NCI-H2029 treated with DMSO at 0.1 percent for 48 hours (cell line): Measurements from ENCODE around the gene RAB15.

Experiments used
- DNase-seq: peaks from one replicate; lab custom pipeline; 2025; lab: John Stamatoyannopoulos, UW

The RAB15 gene

DNA sequence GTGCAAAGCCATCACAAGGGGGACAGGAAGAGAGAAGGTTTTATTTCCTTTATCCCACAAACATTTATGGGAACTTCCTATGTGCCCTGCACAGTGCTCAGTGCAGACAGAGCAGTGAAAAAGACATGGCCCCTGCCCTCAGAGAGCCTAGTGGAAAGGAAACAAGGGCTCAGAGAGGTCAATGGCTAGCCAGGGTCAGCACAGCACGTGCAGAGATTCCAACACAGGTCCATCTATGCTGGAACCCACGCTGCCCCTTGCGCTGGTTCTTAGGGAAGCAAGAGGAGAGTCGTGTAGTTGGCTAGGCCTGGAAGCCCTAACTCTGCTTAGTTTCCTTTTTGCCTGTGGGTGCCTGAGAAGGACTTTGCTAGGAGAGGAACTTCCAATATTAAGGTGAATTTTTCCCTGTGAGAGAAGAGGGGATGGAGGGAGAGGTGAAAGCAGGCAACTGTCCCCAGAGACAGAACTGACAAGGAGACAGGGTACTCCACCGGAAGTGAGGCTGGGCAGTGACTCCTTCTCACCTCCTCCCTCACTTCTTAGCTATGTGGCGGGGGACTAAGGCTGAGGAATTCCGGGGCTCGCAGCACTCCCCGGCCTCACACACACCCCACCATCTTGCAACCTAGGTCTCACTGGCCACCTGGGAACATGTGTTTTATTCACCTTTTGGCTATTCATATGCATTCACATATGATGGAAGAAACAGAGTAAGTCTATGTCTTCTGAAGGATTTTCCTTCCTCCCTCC is 17.5 kb downstream of the RAB15 start:
- DNase-seq = no peak

DNA sequence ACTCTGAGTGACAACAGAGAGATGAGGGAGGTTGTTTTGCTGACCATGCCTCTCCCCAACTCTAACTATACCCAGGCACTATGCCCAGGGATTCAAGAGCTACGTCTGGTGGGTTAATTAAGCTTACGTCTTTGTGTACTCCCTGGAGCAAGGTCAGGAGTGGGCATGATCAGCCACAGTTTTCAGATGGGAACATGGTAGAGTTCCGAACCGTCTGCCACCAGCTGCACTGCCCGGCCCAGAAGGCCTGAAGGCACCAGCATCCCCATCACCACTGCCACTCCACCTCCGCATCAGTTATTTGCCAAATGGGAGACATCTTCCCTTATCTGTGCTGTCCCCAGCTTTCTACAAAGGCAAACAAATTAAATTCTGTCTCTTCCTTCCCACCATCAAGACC is 18.5 kb downstream of the RAB15 start:
- DNase-seq = no peak

DNA sequence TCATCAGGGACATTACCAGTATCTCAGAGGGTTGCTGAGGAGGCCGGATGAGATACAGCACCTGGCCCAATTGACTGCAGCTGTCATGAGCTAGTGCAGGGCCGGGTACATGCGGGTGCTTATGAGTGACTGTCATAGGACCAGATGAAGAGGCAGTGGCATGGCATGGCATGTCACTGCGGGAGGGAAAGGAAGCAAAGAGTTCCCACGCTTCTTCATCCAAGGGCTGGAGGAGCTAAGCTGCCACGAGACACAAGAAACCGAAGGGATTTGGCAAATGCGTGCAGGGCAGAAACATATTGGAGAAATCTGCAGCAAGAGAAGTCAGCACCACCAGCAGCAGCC is 18.9 kb downstream of the RAB15 start:
- no peak for DNase-seq

DNA sequence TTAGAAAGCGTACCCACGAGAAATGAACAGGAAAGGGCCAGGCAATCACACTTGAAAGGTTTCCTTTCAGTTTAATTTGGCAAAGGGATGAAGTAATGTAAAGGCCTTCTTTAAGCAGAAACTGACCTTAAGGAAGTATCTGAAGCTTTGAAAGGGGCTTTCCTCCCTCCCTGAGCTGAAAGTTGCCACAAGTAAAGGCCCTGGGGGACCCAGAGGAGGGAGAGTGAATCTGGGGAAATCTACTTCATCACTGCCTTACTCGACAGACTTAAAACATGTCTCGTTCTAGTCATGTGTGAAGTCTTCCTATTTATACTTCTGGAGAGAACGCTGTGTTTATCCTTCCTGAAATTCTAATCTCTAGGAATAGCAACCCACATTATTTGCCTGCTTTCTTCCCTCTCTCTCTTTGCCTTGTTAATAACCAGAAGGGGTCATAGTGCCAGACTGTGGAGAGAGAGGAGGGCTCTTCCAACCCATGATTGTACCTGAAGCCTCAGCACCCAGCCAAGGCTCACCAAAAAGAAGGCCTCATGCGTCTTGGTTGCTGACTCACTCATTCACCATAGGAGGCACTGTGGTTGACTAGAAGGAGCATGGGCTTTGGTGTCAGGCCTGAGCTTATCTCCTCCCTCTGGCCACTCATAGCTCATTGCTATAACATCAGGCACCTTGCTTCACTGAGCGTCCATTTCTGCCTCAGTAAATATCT is 19.4 kb downstream of the RAB15 start:
- DNase-seq = no peak

DNA sequence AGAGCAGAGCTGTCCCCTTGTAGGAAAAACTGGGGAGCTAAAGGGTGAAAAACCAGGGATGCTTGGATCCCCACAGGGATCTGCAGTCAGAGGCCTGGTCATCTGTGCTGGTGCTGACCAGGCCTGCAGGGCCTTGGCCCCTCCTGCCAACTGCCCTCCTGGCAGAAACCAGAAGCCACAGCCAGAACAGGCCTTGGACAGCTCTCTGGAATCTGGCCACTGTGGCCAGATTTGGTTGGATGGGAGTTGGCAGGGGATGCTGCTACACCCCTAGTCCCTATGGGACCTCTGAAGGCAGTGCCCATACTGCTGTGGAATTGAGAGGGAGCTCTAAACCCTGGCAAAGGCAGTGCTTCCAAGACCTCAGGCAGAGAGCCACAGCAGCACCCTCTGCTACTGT is 20.4 kb downstream of the RAB15 start:
- DNase-seq = no peak

DNA sequence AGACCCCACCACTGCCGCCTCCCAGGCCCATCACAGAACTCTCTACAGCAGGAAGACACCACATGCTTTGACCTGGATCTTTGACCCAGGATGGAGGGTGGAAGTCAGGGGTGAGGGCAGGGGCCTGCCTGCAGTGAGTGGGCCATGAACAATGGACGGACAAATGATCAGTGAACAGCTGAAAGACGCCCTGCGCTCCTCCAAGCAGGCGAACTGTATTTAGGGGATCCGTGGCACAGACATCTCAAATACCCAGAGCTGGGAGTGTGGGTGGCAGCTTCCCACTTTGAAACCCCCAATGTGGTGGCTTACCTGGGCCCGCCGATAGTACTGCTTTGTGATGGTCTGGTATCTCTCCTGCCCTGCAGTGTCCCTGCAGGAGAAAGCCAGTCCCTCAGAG is 20.8 kb downstream of the RAB15 start:
- DNase-seq = no peak

DNA sequence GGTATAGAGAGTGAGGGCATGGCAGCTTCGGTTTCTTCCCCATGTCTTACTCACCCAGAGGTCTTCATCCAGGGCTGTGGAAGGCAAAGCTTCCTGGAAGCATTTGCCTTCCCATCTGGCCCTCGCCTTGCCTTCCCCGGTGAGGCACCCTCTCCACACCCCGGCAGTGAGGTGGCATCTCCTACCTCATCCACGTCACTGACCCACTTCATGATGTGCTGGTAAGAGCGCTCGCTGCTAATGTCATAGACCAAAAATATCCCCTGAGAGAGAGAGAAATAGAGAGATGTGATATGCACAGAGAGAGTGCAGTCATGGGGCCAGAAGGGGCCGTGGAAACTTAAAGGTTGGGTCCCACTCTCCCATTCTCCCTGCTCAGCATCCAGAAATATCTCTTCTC is 21.2 kb downstream of the RAB15 start:
- no peak for DNase-seq

DNA sequence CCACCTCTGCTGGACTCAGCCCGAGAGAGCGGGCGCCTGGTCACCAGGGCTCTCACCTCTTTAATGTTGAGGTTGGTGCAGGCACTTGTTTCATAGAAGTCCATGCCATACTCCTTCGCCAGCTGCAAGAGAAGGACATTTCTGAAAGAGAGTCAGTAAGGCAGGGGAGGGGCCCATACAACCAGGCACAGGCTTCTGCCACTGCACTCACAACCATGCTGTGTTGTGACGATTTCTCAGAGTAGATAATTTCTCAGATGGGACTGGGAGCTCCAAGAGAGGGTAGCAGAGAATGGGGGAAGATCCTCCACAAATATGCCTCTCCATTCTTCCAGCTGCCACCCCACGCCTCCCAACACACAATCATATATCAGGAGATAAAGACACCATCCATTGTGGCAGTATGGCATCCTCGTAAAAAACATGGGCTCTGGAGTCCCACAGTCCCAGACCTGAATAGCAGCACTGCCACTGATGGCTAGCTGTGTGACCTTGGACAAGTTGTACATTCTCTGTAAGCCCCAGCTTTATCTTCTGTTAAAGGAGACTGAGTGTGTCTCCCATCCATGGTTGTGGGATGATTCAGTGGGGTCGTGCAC is 23.4 kb downstream of the RAB15 start:
- DNase-seq = no peak

DNA sequence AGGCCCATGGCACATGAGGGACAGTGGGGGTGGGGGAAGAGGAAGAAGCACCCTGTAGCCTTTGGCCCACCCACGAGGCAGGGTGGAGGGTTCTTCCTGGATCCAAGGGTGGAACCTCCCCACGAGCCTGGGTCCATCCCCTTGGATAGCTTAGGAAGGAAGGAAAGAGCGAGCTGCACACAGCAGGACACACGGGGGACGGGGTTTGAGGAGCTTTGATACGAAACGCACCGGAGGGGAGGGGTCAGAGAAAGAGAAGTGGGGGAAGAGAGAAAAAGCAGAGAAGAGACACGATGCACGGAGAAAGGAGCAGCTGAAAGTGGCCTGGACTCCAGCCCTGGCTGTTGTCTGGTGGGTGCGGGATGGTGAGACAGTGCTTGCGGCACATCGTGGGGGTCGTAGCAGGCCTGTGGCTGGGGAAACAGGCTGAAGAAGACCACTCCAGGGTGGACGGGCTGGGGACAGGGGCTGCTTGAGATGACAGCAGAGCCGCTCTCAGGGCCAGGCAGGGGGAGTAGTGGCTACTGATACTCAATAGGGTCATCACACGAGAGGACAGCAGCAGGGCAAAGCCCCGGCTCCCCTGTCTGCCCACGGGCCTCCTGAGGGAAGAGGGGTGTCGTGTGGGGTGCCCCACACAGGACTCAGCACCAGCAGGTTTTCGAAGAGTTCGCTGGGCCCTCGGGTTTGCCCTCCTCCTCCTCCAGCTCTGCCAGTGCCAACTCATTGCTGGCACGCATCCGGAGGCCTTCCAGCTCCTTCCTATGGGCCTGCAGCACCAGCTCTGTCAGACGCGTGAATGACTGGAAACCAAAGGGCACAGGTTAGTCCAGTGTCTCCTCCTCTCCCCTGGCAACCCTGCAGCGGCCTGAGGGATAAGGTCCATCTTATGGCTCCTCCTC is 24.2 kb downstream of the RAB15 start:
- DNase-seq = no peak

DNA sequence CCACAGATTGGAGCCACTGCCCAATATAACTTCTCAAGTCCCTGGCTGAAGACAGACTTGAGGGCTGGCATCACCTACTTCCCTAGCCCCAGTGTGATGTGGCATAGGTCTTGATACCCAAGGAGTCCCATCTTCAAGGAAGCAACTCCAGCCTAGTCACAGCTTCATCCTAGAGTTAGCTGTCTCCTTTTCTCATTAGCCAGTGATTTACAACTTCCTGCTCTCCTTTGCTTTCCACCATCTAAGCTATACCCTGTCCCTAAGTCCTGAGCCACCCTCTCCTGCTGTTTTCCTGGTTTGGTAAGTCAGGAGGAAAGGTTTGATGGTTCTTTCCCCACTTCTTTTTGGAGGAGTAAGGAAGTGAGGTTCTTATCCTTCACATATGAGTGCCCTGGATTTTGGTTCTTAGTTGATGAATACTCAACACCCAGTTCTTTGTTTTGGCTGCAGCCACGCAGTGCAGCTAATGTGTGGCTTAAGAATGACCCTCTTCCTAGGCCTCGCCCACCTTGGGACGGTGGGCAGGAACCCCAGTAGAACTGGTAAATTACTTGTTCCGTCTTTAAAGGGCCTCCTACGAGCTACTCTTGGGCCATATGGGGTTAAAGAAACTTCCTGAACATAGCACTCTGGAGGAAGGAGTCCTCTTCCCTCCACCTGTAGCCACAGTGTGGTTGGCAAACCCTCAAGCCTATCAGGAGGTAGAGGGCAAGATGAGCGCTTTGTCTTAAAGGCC is 25.7 kb downstream of the RAB15 start:
- DNase-seq = no peak

DNA sequence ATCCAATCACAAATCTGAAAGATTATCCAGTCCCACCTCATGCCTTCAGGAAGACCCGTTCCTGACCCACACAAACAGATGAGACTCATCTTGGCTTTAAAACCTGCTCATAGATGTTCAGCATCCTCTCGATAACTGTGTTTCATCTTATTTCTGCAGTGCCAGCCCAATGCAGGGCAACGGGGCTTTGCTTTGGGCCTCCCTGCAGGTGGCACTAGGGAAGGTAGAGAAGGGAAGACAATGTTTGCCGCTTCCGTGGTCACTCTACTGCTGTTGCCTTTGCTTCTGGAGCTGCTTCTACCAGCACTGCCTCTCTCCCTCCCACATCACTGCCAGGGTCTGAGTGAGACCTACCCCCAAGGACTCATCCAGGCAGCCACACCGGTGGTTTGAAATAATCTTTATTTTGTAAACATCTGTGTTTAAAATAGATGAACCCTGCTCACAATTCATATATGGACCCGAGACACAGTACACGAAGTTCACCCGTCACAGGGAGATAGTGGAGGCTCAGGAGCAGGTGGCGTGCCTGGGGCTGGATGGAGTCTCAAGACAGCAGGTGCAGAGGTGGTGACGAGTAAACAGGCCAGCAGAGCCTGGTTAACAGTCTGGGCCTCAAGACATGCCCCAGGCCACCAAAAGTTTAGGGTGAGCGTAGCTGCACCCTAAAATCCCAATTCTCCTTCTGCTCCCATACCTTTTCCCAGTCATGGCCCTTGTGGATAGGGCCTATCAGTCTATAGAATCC is 26.5 kb downstream of the RAB15 start:
- DNase-seq = no peak

DNA sequence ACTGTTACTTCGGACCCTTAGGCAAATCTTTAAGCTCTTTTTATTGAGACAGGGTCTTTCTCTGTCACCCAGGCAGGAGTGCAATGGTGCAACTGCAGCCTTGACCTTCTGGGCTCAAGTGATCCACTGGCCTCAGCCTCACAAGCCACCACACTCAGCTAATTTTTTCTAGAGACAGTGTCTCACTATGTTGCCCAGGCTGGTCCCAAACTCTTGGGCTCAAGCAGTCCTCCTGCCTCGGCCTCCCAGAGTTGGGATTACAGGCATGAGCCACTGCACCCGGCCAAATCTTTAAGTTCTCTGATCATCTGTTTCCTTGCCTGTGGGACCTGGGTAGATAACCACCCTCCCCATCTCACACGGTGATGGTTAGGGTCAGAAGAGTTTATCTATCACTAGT is 27.3 kb downstream of the RAB15 start:
- DNase-seq = no peak

DNA sequence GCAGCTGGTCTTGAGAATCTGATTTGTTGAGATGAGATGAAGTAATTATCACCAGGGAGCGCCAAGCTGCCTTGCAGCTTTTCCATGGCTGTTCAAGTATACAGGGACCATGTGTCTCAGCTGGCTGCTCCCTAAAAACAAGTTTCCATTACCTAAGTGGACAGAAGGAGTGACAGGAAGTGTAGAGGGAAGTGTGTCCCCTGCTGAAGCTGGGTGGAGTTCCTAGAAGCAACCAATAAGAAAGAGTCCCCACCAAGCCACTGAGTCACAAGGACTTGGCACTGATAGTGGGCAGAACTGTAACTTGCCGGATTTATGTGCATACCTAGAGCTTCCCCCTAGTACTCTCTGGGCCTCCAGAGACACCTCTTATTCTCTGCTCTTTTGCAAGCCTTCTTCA is 28.1 kb downstream of the RAB15 start:
- DNase-seq = no peak

DNA sequence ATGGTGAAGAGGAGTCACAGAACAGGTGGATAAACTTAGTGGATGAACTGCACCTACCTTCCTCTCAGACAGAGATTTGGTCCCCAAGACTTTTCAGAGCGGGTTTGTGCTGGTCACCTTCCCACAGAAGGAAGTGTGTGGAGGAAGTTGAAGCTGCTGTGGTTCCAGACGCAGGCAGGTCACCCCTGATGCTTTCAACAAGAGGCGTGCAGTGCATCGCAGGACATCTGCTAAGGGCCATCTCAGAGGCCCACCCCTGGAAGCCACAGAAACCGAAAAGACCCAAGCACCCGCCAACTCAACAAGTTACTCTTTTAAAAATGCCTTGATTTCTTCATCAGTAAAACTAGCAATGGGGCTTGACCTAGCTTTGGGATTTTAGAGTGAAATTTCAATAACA is 28.6 kb downstream of the RAB15 start:
- DNase-seq = no peak

DNA sequence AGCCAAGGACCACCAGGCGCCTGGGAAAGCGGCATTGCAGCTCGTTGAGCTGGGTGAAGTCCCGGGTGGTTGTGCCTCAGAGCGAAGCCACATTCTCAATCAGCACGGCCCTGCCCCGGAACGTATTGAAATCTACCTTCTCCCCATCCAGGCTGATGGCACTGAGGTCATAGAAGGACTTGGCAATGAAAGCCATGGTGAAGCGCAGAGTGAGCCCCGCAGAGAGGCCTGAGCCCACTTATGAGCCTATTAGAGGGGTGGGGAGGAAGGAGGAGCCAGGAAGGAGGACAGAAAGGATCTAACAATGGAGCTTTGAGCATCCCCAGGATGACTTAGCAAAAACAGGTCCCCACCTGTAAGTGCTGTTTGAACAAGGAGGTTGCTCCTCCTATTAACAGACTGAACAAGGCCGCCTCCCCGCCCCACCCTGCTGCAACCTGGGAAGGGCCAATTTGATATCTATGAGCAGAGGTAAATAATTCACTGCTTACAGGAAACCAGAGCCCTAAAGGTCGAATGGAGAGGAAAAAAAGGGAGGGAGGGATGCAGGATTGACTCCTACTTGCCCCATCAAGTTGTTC is 29.5 kb downstream of the RAB15 start, which contains the start of gene GPX2:
TSS of gene GPX2 (minus strand) at position 215 of the 581 bp plus-strand sequence. CDS start at position 196, 19 bp downstream.
- DNase-seq = peak; percentile 50

DNA sequence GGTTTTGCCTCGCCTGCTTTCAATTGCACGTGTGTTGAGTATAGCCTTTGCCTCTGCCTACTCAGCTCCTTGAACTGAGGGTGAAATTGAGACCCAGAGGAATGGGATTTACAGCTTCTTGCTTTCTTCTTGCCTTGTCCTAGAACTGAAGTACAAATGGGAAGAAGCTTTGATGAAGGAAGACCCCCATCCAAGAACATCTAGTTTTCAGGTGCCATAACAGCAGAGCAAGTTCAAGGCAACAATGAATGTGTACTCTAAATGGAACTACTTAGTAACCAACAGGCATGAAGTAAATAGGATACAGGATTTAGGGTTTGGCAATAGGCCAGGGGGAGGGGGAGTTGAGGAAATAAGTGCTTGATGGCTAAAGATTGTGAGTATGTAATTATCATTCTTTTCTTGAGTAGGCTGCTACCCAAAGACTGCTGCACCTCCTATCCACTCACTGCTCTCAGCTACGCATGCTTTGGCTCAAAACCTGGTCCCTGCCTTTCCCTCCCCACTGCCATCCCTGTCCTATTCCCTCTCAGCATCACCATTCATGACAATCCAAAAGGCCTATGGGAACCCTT is 31.7 kb downstream of the RAB15 start:
- DNase-seq = no peak

DNA sequence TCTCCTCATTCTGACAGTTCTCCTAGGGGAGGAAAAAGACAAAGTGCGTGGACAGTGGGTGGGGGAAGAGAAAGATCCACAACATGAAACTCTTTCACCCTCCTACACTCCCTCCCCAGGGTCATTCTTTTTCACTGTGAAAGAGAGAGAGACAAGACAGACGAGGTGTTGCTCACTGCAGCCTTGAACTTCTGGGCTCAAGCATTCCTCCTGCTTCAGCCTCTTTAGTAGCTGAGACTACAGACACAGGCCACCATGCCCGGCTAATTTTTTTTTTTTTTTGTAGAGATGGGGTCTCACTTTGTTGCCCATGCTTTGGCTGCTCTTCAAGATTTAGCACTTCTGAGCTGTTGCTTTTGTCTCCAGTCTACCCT is 32.3 kb downstream of the RAB15 start:
- DNase-seq = no peak

DNA sequence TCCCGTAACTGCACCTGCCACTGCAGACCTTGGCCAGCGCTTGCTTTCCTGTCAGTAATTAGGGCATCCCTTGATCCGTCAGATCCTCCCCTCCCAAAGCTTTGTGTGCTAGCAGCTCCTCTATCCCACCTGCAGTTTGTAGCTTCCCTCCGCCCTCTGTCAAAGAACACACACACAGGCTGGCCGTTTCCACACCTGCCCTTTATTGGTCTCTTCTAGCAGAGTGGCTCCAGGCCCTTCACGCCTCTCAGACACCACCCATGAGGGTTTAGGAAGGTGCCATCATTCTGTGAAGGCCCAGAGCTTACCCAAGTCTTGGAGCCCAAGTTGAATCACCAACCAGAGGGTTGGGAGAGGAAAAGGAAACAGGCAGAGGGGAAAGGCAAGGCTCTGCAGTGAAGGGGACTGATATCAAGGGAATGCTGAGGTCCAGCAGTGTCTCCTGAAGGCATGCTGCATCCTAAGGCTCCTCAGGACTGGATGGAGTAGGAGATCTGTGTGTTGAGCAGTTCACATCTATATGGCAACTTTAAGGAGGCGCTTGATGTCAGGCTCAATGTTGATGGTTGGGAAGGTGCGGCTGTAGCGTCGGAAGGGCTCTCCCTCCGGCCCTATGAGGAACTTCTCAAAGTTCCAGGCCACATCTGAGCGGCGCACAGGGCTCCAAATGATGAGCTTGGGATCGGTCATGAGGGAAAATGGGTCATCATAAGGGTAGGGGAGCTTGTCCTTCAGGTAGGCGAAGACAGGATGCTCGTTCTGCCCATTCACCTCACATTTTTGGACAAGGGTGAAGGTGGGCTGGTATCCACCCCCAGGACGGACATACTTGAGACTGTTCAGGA is 32.9 kb downstream of the RAB15 start:
- peak; percentile 11 for DNase-seq

DNA sequence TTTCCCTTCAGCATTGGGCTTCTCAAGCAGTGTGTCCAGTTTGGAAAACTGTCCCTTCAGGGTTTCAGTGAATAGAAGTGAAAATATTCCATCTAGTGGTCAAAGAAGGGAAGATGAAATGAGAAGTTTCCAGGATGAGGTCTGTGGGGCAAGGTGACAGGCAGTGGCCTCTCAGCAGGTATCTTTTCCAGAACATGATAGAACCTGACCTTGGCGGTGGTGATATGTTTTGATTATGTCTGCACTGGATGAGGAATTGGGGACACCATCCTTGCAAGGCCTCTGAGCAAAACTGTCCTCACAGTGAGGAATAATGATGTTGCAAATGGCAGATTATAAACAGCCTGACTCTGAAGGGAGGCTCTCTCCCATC is 34.3 kb downstream of the RAB15 start:
- DNase-seq = no peak
